DOHH2 (cell line): ENCODE measurements around the gene TCN2.
"Not testable (repeated sequence)": the region's sequence is repeated elsewhere in the genome, so short reads cannot be mapped to it uniquely, and the experiment has no call there.

Experiments
- H3F3A ChIP-seq: fragments of 200-600 bp; sonication (generic), shearing (Covaris generic); 2 replicates; pipeline ENCODE4 v1.6.0; 2016; ENCODE audit warnings: antibody characterized with exemption, mild to moderate bottlenecking; ENCODE audit not compliant: control insufficient read depth, insufficient read depth
- H3K27ac ChIP-seq: fragments of 200-600 bp; sonication (generic); 2 replicates; pipeline ENCODE4 v1.5.1; 2014; ENCODE audit warnings: low read depth, mild to moderate bottlenecking, low read length, moderate library complexity
- H3K27me3 ChIP-seq: fragments of 200-600 bp; sonication (generic); 2 replicates; pipeline ENCODE4 v1.6.1; 2014; ENCODE audit warnings: mild to moderate bottlenecking, low read length, mixed read lengths; ENCODE audit not compliant: control insufficient read depth
- H3K36me3 ChIP-seq: fragments of 200-600 bp; sonication (generic); 2 replicates; pipeline ENCODE4 v1.6.1; 2014; ENCODE audit warnings: mild to moderate bottlenecking, low read length, moderate library complexity, mixed read lengths; ENCODE audit not compliant: control insufficient read depth
- H3K4me1 ChIP-seq: fragments of 200-600 bp; sonication (generic); 2 replicates; pipeline ENCODE4 v1.6.1; 2014; ENCODE audit warnings: mild to moderate bottlenecking, low read length, mixed read lengths; ENCODE audit not compliant: control insufficient read depth
- H3K4me2 ChIP-seq: fragments of 200-600 bp; sonication (generic); 2 replicates; pipeline ENCODE4 v1.6.0; 2014; ENCODE audit warnings: mild to moderate bottlenecking, low read length, moderate library complexity
- H3K4me3 ChIP-seq: fragments of 200-600 bp; sonication (generic); 2 replicates; pipeline ENCODE4 v1.5.1; 2014; ENCODE audit warnings: mild to moderate bottlenecking, low read length, mixed read lengths
- H3K79me2 ChIP-seq: fragments of 200-600 bp; sonication (generic); 2 replicates; pipeline ENCODE4 v1.6.1; 2014; ENCODE audit warnings: mild to moderate bottlenecking, low read length, mixed read lengths; ENCODE audit not compliant: control insufficient read depth
- H3K9me2 ChIP-seq: fragments of 200-600 bp; sonication (generic); replicated peaks from 2 replicates; pipeline ENCODE4 v1.6.1; 2014; ENCODE audit warnings: mild to moderate bottlenecking, low read length, mixed read lengths; ENCODE audit not compliant: control insufficient read depth
- H3K9me3 ChIP-seq: fragments of 200-600 bp; sonication (generic); 2 replicates; pipeline ENCODE4 v1.6.1; 2014; ENCODE audit warnings: antibody characterized with exemption, low read length, mixed read lengths; ENCODE audit not compliant: control insufficient read depth, insufficient read depth
- H4K20me1 ChIP-seq: fragments of 200-600 bp; sonication (generic); 2 replicates; pipeline ENCODE4 v1.6.0; 2014; ENCODE audit warnings: low read depth, mild to moderate bottlenecking, antibody characterized with exemption, low read length, moderate library complexity; ENCODE audit not compliant: control insufficient read depth, insufficient read depth
- CTCF ChIP-seq: fragments of 200-600 bp; sonication (generic); IDR thresholded peaks from one replicate; pipeline ENCODE4 v1.5.1; 2014; ENCODE audit warnings: antibody characterized with exemption, mild to moderate bottlenecking, low read depth, low read length; ENCODE audit not compliant: poor library complexity, severe bottlenecking
- EZH2phosphoT487 ChIP-seq: fragments of 200-600 bp; sonication (generic); IDR thresholded peaks from 2 replicates; pipeline ENCODE4 v1.6.1; 2017; ENCODE audit warnings: borderline replicate concordance, mild to moderate bottlenecking, antibody characterized with exemption, low read length, moderate library complexity, mixed read lengths

Gene TCN2

GRCh38 chr22:30566125-30566524, 40.8 kb upstream of the TCN2 start:
- no peak overlapping the region for H3K27ac ChIP-seq
- H3K9me3 ChIP-seq, result no peaks in the 10 kb centered on the region
- no peaks in the 10 kb centered on the region for H3K9me2 ChIP-seq
- no peaks in the 10 kb centered on the region for H3K79me2 ChIP-seq
- no peak overlapping the region for H3K4me3 ChIP-seq
- TF ChIP-seq EZH2phosphoT487, result no peak
- no peak for TF ChIP-seq CTCF
- no peaks in the 10 kb centered on the region for H3K4me1 ChIP-seq
- H4K20me1 ChIP-seq, result no peaks in the 10 kb centered on the region
- no peak overlapping the region for H3K4me2 ChIP-seq
- no peaks in the 10 kb centered on the region for H3K36me3 ChIP-seq
- no peaks in the 10 kb centered on the region for H3F3A ChIP-seq
- H3K27me3 ChIP-seq, result 0 out of 2 replicates have a peak, but pooled peaks cover 3% of the 10 kb centered on the region

GRCh38 chr22:30567277-30567676, 39.7 kb upstream of the TCN2 start:
- H3K27me3 ChIP-seq, H3K4me1 ChIP-seq, H3K36me3 ChIP-seq: not testable (repeated sequence)

GRCh38 chr22:30568137-30568805, 38.7 kb upstream of the TCN2 start:
- Histone ChIP-seq H3K9me2 (no peaks in the 10 kb centered on the region), H3K9me3 (no peaks in the 10 kb centered on the region), H3K4me2 (no peak overlapping the region), H3K27me3 (0 out of 2 replicates have a peak, but pooled peaks cover 3% of the 10 kb centered on the region), H3F3A (no peaks in the 10 kb centered on the region), H4K20me1 (no peaks in the 10 kb centered on the region), H3K36me3 (no peaks in the 10 kb centered on the region), H3K4me3 (no peak overlapping the region), H3K4me1 (no peaks in the 10 kb centered on the region), H3K27ac (no peak overlapping the region), H3K79me2 (no peaks in the 10 kb centered on the region)
- no peak for TF ChIP-seq CTCF
- TF ChIP-seq EZH2phosphoT487, result no peak

More at GRCh38 chr22:30567277-30567676, 39.7 kb upstream of the TCN2 start:
- not testable (repeated sequence) for H3K4me2 ChIP-seq, H3K27ac ChIP-seq, H3K9me2 ChIP-seq, H3K79me2 ChIP-seq, H3K4me3 ChIP-seq, H3F3A ChIP-seq, H3K9me3 ChIP-seq, H4K20me1 ChIP-seq

- TF ChIP-seq CTCF (no peak), EZH2phosphoT487 (no peak)
- no peaks in the 10 kb centered on the region for H3F3A ChIP-seq
- no peaks in the 10 kb centered on the region for H3K4me1 ChIP-seq
- no peaks in the 10 kb centered on the region for H3K9me2 ChIP-seq
- H3K4me3 ChIP-seq, result no peak overlapping the region
- H3K4me2 ChIP-seq, result no peak overlapping the region
- H3K27me3 ChIP-seq, result 0 out of 2 replicates have a peak, but pooled peaks cover 3% of the 10 kb centered on the region
- no peaks in the 10 kb centered on the region for H3K9me3 ChIP-seq
- H3K27ac ChIP-seq, result no peak overlapping the region
- no peaks in the 10 kb centered on the region for H4K20me1 ChIP-seq
- no peaks in the 10 kb centered on the region for H3K79me2 ChIP-seq
- H3K36me3 ChIP-seq, result no peaks in the 10 kb centered on the region
These were observed 37.2 kb upstream of the TCN2 start for GRCh38 chr22:30569674-30570202.
